ENCODE data around the gene FLVCR2.

DNA sequence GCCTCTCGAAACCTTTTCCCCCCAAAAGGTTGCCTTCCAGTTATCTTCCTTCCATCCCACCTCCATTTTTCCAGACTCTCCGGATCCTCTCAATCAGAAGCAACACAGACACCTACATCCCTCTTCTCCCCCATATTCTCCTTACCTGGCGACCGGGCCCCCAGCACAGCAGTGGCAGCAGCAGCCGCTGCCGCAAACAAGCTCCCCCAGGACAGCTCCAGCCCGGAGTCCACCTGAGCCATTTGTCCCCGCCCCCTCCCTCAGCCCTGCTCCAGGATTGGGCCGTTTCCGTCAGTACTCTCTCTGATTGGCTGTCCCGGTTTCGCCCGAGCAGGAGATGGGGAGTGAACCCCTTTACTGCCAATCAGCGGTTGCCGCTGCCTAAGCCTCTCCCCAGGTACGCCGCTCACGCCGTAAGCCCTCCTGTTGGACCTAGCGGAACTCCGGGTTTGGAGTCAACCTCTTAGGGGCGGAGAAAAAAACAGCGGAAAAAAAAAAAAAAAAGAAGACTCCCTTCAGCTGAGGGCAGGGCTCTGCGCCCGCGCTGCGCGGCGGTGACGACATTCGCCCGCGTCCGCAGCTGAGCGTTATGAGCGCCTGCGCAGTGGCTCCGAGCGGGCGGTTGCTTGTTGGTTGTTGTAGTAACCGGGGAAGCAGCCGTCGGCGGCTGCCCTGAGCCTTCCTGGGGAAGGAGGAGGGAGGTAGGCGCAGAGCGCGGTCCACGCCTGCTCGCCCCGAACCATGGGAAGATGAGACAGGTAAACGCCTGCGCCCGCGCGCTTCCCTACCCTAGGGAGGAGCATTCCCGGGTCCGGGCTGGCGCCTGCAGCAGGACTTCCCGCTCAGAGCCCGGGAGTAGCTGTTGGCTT is 82.4 kb downstream of the FLVCR2 start, which contains the start of the genes ERG28 and TTLL5:
- TF ChIP-seq TAF1 (IDR thresholded peaks at IDR 0.05; ENCODE audit: borderline replicate concordance, insufficient read depth, low read length) (peak; percentile 38; the same call in 1 of the 2 replicates), SIN3A (IDR thresholded peaks at IDR 0.05; ENCODE audit: borderline replicate concordance, insufficient read depth, low read length) (no peak; the same call in 1 of the 2 replicates), POLR2AphosphoS5 (IDR thresholded peaks at IDR 0.05; ENCODE audit: low read depth, low read length) (peak; percentile 44; the same call in 1 of the 2 replicates)
- TF ChIP-seq, protein P1, sequence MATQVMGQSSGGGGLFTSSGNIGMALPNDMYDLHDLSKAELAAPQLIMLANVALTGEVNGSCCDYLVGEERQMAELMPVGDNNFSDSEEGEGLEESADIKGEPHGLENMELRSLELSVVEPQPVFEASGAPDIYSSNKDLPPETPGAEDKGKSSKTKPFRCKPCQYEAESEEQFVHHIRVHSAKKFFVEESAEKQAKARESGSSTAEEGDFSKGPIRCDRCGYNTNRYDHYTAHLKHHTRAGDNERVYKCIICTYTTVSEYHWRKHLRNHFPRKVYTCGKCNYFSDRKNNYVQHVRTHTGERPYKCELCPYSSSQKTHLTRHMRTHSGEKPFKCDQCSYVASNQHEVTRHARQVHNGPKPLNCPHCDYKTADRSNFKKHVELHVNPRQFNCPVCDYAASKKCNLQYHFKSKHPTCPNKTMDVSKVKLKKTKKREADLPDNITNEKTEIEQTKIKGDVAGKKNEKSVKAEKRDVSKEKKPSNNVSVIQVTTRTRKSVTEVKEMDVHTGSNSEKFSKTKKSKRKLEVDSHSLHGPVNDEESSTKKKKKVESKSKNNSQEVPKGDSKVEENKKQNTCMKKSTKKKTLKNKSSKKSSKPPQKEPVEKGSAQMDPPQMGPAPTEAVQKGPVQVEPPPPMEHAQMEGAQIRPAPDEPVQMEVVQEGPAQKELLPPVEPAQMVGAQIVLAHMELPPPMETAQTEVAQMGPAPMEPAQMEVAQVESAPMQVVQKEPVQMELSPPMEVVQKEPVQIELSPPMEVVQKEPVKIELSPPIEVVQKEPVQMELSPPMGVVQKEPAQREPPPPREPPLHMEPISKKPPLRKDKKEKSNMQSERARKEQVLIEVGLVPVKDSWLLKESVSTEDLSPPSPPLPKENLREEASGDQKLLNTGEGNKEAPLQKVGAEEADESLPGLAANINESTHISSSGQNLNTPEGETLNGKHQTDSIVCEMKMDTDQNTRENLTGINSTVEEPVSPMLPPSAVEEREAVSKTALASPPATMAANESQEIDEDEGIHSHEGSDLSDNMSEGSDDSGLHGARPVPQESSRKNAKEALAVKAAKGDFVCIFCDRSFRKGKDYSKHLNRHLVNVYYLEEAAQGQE (IDR thresholded peaks at IDR 0.05; ENCODE audit: insufficient read depth in 1 of 2, low read depth in 2 of 2, low read length in 2 of 2): no peak

Data from PFSK-1 (cell line).